H1 (cell line): ENCODE results near the gene HERC3. TPM values are rescaled to one million over a fixed set of nuclear protein-coding genes. Genes with fewer than 3 reads are reported as not detected.

Experiments
- GTF2F1 ChIP-seq: IDR thresholded peaks from 2 replicates; pipeline ENCODE4 v1.6.1; 2012; ENCODE audit warnings: low read depth, low read length, improper control_type of control experiment, borderline replicate concordance
- polyA plus RNA-seq, 7 experiments: library from polyadenylated mRNA; depleted of rRNA in 3 of 7; stranded (reverse) in 5 of 7; unstranded in 2 of 7; fragments of >200 nt in 5 of 7; fragments of 200-250 nt in 2 of 7; gene quantifications; 1 replicate in 5 of 7; 2 replicates in 1 of 7; 4 replicates in 1 of 7; pipeline versions ENCODE4 v1.2.1 to v1.2.3, GENCODE V29; 2011 to 2013; ENCODE audit warnings: missing spikeins in 2 of 7, mixed read lengths in 2 of 7
- total RNA-seq: library from RNA; stranded (reverse); fragmentation: NEBNext Ultra II Directional; extraction: Animal tissue kit (Norgen Biotek cat#: 25700); gene quantifications from 2 replicates; pipeline ENCODE4 v1.2.1, GENCODE V29; 2021
- TF ChIP-seq, protein P1 (sequence below): fragments of 300-600 bp; sonication (generic); IDR thresholded peaks from 2 replicates; pipeline ENCODE4 v1.7.1; 2012; ENCODE audit warnings: low read length, moderate library complexity, mild to moderate bottlenecking, inconsistent platforms; ENCODE audit not compliant: insufficient replicate concordance

The HERC3 gene
- total and polyA plus RNA-seq, 2 of the 8 experiments (the other 6 are each of a cell fraction or from before 2014, with no cell fraction given), result 1.4 to 5.7 TPM

DNA sequence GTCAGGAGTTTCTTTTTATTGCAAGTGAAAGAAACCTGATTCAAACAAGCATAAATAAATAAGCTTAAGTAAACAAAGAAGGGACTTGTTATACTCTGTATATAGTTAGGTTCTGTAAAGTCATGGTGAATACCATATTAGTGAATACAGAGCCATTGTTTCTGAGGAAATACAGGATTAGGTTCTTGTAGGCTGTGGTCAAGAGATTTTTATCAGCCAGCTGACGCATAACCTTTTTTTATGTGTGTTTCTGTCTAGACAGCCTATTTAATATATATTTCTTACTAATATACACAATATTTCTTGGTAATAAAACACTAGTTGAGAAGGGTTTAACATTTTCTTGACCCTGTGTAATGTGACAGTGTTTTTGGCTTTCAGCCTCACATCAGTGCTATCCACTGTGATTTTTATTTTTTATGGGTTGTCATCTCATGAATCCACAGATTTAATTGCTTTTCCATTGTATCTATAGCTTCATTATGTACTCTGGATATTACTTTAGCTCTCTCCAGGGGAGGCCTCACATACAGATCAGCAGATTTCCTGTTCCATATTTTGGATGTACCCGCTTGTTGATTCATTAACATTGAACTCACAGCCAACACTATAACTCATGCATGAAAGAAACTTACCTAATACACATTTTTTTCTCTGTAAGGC, 8.0 kb downstream of the HERC3 start (continued):
- TF ChIP-seq, protein P1, sequence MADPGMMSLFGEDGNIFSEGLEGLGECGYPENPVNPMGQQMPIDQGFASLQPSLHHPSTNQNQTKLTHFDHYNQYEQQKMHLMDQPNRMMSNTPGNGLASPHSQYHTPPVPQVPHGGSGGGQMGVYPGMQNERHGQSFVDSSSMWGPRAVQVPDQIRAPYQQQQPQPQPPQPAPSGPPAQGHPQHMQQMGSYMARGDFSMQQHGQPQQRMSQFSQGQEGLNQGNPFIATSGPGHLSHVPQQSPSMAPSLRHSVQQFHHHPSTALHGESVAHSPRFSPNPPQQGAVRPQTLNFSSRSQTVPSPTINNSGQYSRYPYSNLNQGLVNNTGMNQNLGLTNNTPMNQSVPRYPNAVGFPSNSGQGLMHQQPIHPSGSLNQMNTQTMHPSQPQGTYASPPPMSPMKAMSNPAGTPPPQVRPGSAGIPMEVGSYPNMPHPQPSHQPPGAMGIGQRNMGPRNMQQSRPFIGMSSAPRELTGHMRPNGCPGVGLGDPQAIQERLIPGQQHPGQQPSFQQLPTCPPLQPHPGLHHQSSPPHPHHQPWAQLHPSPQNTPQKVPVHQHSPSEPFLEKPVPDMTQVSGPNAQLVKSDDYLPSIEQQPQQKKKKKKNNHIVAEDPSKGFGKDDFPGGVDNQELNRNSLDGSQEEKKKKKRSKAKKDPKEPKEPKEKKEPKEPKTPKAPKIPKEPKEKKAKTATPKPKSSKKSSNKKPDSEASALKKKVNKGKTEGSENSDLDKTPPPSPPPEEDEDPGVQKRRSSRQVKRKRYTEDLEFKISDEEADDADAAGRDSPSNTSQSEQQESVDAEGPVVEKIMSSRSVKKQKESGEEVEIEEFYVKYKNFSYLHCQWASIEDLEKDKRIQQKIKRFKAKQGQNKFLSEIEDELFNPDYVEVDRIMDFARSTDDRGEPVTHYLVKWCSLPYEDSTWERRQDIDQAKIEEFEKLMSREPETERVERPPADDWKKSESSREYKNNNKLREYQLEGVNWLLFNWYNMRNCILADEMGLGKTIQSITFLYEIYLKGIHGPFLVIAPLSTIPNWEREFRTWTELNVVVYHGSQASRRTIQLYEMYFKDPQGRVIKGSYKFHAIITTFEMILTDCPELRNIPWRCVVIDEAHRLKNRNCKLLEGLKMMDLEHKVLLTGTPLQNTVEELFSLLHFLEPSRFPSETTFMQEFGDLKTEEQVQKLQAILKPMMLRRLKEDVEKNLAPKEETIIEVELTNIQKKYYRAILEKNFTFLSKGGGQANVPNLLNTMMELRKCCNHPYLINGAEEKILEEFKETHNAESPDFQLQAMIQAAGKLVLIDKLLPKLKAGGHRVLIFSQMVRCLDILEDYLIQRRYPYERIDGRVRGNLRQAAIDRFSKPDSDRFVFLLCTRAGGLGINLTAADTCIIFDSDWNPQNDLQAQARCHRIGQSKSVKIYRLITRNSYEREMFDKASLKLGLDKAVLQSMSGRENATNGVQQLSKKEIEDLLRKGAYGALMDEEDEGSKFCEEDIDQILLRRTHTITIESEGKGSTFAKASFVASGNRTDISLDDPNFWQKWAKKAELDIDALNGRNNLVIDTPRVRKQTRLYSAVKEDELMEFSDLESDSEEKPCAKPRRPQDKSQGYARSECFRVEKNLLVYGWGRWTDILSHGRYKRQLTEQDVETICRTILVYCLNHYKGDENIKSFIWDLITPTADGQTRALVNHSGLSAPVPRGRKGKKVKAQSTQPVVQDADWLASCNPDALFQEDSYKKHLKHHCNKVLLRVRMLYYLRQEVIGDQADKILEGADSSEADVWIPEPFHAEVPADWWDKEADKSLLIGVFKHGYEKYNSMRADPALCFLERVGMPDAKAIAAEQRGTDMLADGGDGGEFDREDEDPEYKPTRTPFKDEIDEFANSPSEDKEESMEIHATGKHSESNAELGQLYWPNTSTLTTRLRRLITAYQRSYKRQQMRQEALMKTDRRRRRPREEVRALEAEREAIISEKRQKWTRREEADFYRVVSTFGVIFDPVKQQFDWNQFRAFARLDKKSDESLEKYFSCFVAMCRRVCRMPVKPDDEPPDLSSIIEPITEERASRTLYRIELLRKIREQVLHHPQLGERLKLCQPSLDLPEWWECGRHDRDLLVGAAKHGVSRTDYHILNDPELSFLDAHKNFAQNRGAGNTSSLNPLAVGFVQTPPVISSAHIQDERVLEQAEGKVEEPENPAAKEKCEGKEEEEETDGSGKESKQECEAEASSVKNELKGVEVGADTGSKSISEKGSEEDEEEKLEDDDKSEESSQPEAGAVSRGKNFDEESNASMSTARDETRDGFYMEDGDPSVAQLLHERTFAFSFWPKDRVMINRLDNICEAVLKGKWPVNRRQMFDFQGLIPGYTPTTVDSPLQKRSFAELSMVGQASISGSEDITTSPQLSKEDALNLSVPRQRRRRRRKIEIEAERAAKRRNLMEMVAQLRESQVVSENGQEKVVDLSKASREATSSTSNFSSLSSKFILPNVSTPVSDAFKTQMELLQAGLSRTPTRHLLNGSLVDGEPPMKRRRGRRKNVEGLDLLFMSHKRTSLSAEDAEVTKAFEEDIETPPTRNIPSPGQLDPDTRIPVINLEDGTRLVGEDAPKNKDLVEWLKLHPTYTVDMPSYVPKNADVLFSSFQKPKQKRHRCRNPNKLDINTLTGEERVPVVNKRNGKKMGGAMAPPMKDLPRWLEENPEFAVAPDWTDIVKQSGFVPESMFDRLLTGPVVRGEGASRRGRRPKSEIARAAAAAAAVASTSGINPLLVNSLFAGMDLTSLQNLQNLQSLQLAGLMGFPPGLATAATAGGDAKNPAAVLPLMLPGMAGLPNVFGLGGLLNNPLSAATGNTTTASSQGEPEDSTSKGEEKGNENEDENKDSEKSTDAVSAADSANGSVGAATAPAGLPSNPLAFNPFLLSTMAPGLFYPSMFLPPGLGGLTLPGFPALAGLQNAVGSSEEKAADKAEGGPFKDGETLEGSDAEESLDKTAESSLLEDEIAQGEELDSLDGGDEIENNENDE, result no peak
- no peak for TF ChIP-seq GTF2F1
